Retinal pigment epithelial cell (primary cell): ENCODE data around the gene EDIL3.

Source experiments
- DNase-seq: peaks from one replicate; pipeline ENCODE4 v3.0.0-alpha.2; 2010; ENCODE audit warnings: low read depth
- H3K4me3 ChIP-seq: 2 replicates; pipeline ENCODE4 v1.5.1; 2011; ENCODE audit warnings: mild to moderate bottlenecking, low read length, control low read depth, moderate library complexity
- CTCF ChIP-seq: conservative IDR thresholded peaks from 2 replicates; pipeline ENCODE4 v1.5.1; 2011; ENCODE audit warnings: low read depth, low read length, control low read depth, inconsistent platforms

EDIL3 gene

GRCh38 chr5:84384604-84385575, at the start of gene EDIL3:
Gene EDIL3, minus strand, starts transcription at chr5:84384880. Its CDS starts 506 bp downstream, at chr5:84384374.
- peak within 1 kb of the TSS; percentile 84 for H3K4me3 ChIP-seq
- no peak for TF ChIP-seq CTCF
- DNase-seq = no peak

GRCh38 chr5:84433461-84433860, 48.8 kb upstream of the EDIL3 start:
- H3K4me3 ChIP-seq = no peak overlapping the region
- no peak for TF ChIP-seq CTCF
- no peak for DNase-seq

- DNase-seq = no peak
These were observed 46.4 kb upstream of the EDIL3 start for GRCh38 chr5:84430863-84431663.

GRCh38 chr5:84430079-84430478, 45.4 kb upstream of the EDIL3 start:
- H3K4me3 ChIP-seq = no peak overlapping the region
- TF ChIP-seq CTCF = no peak
- no peak for DNase-seq

More at GRCh38 chr5:84430863-84431663, 46.4 kb upstream of the EDIL3 start:
- no peak overlapping the region for H3K4me3 ChIP-seq
- no peak for TF ChIP-seq CTCF

GRCh38 chr5:84425365-84425881, 40.7 kb upstream of the EDIL3 start:
- H3K4me3 ChIP-seq = no peak overlapping the region
- no peak for DNase-seq
- TF ChIP-seq CTCF = no peak

- DNase-seq = no peak
- no peak overlapping the region for H3K4me3 ChIP-seq
- TF ChIP-seq CTCF = no peak
These were observed 35.1 kb upstream of the EDIL3 start for GRCh38 chr5:84419742-84420141.
